GM18861 (cell line): ENCODE results near the gene CYP4F2.
"Not testable (repeated sequence)": the region's sequence is repeated elsewhere in the genome, so short reads cannot be mapped to it uniquely, and the experiment has no call there.

Source experiments
- ATAC-seq: cut with Tn5 transposase; IDR thresholded peaks from one replicate; pipeline ENCODE4 v1.9.1; 2021; ENCODE audit not compliant: unreplicated experiment

The CYP4F2 gene

DNA sequence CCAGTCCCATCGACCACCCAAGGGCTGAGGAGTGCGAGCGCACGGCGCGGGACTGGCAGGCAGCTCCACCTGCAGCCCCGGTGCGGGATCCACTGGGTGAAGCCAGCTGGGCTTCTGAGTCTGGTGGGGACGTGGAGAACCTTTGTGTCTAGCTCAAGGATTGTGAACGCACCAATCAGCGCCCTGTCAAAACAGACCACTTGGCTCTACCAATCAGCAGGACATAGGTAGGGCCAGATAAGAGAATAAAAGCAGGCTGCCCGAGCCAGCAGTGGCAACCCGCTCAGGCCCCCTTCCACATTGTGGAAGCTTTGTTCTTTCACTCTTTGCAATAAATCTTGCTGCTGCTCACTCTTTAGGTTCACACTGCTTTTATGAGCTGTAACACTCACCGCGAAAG, 2.2 kb upstream of the CYP4F2 start:
- not testable (repeated sequence) for ATAC-seq

DNA sequence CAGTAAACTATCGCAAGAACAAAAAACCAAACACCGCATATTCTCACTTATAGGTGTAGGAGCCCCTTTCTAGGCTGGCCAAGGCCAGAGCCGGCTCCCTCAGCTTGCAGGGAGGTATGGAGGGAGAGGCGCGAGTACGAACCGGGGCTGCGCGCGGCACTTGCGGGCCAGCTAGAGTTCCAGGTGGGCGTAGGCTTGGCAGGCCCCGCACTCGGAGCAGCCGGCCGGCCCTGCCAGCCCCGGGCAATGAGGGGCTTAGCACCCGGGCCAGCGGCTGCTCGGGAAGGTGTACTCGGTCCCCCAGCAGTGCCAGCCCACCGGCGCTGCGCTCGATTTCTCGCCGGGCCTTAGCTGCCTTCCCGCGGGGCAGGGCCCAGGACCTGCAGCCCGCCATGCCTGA, 1.7 kb upstream of the CYP4F2 start:
- not testable (repeated sequence) for ATAC-seq

DNA sequence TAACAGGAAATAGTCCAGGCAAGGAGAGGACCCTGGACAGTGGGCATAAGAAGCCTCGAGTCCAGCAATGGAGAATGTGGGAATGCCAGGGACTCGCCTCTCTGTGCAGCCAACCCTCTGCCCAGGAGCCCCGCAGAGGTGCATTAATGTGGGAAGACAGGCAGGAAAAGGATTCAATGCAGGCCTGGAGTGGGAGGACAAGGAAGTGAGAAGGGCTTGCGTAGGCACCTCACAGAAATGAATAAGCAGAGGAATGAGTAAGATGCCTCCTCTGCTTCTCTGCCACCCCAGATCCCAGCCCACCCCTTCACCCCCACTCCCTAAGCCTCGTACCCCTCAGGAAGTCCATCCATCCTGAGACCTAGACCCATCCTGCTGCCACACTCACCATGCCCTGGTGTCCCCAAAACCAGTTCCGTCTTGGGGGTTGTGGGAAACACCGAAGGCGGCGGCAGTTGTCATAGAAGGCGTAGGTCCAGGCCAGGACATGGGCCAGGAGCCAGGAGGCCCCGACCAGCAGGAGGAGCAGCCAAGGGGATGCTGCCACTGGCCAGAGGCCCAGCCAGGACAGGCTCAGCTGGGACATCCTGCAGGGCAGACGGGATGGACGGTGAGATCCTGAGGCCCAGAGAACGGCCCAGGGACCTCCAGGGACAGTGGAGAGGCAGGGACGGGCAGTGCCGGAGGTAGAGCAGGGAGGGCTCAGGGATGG, 692 bp downstream of the CYP4F2 start:
- no peak for ATAC-seq

DNA sequence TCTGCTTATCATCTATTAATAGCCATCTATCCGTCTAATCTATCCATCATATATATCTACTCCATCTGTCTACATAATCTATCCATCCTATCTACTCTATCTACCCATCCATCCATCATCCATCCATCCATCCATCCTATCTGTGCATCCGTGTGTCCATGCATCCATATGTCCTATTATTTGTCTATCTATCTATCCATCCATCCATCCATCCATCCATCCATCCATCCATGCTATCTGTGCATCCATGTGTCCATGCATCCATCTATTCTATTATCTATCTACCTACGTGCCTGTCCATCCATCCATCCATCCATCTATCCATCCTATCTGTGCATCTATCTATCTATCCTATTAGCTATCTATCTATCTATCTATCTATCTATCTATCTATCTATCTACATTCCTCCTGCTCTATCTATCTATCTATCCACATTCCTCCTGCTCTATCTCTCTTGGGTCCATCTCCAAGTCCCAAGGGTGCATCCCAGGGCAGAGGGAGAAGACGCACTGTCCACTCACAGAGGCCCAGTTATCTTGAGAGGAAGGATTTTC, 1.9 kb downstream of the CYP4F2 start:
- ATAC-seq = no peak

DNA sequence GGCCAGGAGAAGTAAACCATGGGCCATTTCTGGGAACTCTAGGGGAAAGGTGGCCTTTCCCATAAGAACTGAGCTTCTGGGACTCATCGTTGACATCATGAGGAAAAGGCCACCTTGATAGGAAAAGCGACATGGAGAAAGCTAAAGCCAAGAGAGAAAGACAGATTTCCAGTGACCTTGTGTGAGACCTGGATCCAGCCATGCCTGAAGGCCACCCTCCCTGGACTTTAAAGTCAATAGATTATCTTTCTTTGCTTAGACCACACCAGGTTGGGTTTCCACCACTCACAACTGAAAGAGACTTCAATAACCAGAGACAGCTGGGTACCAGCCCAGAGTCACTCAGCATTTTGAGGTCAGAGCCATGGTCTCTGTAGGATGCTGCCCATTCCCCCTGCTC, 3.5 kb downstream of the CYP4F2 start:
- no peak for ATAC-seq

DNA sequence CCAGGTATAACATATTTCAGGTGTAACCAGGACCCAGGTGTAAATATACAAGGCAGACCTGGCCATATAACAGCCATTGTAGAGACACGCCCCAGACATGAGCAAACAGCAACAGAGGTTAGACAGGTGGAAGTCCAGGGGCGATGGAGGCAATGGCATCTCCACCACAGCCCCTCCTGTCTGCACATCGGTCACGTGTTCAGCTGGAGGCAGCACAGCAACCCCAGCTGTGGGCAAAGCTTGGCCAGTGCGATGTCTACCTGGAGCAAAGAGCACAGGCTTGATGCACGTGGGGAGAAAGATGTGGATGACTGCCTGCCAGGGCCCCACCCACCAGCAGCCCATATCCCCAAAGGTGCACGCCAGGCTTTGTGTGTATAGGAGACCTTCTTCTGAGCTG, 4.4 kb downstream of the CYP4F2 start:
- no peak for ATAC-seq

DNA sequence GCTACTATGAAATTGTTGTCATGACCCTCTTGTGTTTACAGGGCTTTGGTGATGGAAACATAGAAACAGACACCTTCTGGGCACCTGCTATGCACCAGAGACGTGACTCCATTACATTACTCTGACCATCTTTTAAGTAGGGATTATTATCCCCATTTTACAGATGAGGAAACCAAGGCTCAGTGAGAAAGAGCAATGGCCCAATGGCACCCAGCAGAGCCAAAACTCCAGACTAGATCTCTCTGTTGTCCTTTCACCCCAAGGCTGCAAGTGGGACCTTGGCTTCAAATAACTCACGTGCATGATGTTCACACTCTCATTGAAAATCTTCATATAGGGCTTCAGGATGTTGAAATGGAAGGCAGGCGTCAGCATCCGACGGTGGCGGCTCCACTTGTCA, 5.9 kb downstream of the CYP4F2 start:
- no peak for ATAC-seq

DNA sequence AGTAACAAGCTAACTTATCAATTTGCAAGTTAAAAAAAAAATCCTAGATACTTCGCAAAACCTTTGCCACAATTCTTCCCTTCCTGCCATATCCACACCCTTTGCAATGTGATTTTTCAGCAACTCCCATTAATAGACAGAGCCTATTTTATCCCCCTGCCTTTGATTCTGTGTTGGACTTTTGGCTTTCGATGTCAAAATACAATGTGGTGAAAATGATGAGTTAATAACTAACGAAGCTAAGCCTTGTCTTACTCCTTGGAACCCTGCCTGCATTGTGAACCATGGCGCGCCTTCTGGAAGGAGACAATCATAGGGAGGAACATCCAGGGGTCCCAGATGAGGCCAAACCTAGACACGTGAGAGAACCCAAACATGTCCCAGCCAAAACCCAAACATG, 6.4 kb downstream of the CYP4F2 start:
- ATAC-seq = no peak

DNA sequence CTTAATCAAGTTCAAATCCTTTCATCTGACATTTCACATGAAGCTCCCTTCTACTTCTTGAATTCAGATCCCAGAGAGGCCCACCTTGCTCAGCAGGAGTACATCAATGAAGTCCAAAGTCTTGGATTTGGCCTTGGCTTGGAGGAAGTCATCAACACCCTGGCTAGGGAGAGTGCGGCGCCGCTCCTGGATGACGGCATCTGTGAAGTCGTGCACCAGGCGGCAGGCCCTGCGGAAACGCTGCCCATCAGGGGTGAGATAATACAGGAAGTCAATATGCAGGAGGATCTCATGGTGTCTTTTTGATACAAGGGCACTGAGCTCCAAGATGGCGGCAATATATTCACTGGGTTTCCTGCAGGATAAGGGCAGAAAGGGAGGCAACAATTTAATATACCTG, 8.5 kb downstream of the CYP4F2 start:
- not testable (repeated sequence) for ATAC-seq

DNA sequence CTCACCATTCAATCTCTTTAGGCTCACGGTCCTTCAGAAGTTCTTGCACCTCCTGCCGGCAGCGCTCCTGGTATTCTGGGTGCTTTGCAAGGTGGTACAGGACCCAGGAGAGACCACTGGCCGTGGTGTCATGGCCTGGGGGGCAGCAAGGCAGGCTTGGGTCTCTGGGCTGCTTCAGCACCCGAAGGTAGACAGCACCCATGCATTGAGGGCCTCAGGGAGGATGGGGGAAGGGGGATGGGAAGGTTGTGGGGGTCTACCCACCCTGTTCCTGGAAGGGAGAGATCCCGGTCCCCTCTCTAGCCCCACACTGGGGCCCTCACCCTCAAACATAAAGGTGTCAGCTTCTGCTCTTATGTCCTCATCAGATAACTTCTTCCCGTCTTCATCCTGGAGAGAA, 12.0 kb downstream of the CYP4F2 start:
- ATAC-seq = no peak

DNA sequence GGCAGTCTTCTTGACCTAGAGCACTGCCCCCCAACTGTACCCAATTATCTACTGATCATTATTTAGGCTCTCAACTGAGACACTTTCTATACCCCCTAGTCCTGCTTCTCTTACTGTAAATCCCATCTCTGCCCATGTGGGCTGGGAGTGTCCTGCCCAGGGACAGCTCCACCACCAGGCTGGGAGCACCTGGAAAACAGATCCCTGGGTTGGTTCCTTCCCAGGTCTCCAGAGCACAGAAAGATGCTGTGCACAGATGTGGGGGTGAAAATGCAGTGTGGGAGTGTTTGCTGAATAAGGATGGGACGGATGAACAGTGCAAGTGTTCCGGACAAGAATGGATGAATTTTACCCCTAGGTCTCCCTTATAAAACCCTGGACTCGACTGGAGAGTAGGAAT, 12.7 kb downstream of the CYP4F2 start:
- no peak for ATAC-seq

DNA sequence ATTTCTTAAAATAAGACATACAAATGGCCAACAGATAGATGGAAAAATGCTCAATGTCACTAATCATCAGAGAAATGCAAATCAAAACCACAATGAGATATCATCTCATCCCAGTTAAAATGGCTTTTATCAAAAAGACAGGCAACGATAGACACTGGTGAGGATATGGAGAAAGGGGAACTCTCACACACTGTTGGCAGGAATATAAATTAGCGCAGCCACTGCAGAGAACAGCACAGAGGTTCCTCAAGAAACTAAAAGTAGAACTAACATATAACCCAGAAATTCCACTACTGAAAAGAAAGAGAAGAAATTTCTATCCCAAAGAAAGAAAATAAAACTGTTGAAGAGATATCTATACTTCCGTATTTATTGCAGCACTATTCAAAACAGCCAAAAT, 14.5 kb downstream of the CYP4F2 start:
- not testable (repeated sequence) for ATAC-seq

DNA sequence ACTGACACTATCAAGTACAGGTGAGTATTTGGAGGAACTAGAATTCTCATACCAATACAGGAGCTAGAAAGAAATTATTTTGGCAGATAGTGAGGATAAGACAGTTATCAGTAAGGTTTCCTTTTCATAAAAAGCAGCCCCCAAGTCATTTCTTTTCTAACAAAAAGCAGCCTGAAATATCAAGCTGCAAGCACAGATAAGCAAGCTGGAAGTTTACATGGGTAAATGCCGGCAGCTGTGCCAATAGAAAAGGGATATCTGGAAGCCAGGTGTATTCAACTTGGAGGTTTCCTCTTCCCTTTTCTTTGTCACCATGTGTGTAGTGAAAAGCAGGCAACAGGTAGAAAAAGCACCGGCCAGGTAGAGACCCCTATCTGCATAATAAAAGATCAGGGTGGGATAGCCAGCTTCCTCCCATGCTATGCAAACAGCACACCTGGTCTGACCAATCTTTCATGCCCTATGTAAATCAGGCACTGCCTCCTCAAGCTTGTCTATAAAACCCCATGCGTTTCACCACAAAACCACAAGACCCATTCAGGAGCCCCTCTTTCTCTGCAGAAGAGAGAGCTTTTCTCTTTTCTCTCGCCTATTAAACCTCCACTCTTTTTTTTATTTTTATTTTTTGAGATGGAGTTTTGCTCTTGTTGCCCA, 22.9 kb downstream of the CYP4F2 start:
- ATAC-seq = no peak

DNA sequence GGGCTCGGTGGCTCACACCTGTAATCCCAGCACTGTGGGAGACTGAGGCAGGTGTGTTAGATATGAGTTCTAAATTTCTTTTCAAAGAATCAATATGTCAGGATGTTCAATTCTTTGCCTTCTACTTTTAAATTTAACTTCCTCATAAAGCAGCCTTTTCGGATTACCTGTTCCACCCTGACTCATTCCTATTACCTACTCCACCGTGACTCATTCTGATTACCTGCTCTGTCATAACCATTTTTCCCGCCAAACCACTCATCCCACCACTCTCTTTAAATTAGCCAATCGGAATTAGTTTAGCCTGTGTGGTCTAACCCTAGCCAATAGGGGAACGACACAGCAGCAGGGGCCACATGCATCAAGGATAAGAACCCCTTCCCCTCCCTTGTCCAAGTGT, 24.1 kb downstream of the CYP4F2 start:
- ATAC-seq = not testable (repeated sequence)

DNA sequence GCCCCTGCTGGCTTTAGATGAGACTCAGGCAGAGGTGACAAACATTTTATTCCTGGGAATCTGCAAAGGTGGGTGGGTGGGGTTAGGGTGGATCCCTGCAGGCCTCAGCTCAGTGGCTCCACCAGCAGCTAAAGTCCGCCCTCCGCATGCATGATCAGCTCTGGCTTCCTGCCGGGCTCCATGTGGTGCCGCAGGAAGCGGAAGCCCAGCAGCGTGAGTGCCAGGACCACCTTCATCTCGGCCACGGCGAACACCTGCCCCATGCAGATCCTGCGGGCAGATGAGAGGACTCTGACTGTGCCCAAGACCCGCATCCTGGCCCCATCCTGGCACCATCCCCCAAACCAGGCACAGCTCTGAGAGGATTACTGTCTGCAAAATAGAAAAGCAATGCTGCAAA, 26.3 kb downstream of the CYP4F2 start:
- no peak for ATAC-seq

DNA sequence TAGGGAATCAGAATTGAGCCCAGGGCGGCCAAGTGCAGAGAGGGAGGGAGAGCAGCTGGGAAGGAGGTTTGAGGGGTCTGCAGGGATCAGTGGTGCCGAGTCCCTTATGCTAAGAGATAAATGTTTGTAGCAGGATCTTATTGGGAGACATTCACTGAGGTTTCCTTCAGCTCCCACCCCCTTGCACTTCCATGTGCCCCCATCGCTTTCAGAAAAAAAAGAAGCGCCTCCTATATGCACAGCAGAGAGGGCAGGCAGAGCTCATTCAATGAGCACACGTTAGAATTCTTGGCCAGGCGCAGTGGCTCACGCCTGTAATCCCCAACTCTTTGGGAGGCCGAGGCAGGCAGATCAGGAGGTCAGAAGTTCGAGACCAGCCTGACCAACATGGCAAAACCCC, 28.0 kb downstream of the CYP4F2 start:
- ATAC-seq = no peak

DNA sequence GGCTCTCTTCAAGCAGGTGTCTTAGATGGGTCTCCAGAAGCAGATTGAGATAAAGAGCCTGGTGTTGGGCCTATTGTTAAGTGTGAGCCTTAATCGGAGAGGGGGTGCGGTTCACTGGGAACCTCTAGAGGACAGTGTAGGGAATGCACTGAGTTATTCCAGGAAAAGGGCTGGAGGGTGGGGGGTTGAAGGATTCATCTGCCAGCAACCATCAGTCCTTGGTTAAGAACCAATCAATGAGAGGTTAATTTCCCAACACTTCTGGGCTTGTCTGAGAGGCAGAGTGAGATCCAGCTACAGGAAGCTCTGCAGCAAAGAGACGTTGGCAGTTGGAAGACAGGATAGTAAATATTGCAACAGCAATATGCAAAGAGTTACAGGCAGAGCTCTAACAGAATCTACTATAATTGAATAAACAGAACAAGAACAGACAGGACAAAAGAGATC, 28.7 kb downstream of the CYP4F2 start:
- no peak for ATAC-seq

DNA sequence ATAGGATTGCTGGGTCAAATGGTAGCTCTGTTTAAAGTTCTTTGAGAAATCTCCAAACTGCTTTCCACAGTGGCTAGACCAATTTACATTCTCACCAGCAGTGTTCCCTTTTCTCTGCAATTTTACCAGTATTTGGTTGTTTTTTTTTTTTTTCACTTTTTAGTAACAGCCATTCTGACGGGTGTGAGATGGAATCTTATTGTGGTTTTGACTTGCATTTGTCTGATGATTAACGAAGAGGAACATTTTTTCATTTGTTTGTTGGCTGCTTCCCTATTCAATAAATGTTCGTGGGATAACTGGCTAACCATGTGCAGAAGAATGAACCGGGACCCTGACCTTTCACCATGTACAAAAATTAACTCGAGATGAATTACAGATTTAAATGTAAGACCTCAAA, 31.2 kb downstream of the CYP4F2 start:
- ATAC-seq = no peak

DNA sequence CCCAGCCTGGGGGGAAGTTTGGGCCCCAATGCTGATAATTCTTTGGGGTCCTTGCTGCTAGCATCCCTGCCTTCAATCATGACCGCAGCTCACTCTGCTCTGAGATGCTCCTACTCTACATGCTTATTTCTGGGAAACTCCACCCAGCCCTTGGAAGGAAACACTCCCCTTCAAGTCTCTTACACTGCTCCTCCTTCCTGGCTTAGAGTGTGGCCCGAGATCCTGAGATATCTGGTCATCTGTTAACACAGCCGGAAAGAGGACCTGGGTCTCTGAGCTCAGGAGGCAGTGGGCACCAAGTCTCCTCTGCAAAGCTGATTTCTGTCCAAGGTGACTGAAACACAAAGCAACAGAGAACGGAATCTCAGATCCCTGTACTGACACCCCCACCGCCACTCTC, 33.0 kb downstream of the CYP4F2 start:
- no peak for ATAC-seq

DNA sequence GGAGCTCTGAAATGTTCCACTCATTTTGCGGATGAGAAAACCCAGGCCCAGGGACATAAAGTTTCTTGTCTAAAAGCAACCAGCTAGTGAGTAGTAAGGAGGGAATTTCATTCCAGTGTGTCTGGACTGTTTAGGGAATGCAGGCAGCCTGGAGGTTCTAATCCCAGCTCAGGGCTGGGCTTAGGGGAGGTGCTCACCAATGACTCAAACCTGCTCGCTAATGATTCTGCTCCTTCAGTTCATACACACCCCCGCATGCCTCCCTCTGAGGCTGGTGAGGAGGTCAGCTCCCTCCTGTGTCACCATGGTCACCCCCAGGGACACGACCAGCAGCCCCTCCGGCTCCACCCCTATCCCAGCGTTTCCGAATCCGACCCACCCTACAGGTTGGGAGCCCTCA, 34.6 kb downstream of the CYP4F2 start:
- no peak for ATAC-seq

DNA sequence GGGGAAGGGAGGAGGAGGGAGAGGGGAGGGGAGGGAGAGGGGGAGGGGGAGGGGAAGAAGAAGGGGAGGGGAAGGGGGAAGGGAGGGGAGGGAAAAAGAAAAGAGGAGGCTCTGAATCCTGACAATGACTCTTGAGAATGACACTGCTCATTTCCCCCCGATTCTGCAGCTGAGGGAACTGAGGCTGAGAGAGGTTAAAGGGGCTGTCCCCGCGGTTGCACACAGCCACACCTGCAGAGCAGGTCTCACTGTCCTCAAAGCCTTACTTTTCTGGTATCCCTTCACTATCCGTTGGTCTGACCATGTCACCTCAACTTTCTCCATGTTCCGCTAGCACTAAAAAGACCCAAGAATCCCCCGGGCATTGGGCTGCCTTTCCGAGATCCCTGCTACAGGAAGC, 35.4 kb downstream of the CYP4F2 start:
- no peak for ATAC-seq

DNA sequence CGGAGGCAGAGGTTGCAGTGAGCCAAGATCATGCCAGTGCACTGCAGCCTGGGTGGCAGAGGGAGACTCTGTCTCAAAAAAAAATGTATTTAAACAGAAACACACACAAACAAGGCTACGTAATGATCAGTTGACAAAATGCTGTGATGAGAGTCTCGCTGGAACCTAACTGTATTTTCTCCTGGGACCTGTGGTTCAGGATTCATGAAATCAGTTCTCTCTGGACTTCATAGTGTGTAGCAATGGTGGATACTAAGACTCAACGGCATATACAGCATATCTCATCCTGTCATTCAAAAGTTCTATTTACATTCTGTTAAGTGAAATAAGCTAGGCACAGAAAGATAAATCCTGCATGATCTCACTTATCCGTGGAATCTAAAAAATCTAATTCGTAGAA, 37.4 kb downstream of the CYP4F2 start:
- no peak for ATAC-seq

DNA sequence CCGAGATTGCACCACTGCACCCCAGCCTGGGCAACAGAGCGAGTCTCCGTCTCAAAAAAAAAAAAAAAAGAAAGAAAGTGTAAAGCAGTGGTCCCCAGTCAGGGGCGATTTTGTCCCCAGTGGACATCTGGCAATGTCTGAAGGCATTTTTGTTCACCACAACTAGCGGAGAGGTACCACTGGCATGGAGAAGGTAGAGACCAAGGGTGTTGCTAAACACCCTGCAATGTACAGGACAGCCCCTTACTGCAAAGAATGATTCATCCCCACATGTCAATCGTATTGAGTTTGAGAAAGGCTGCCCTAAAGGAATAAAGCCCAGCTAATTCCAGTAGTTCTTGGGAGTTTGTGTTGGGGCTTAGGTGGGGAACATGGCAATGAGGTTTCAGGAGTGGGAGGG, 38.7 kb downstream of the CYP4F2 start:
- no peak for ATAC-seq
